Upper lobe of right lung (tissue), 1 donor: Measurements from ENCODE around the gene TBC1D22A. TPM values are rescaled to one million over a fixed set of nuclear protein-coding genes. Genes with fewer than 3 reads are reported as not detected.
A peak's percentile ranks its signal among the peaks of the same experiment; 100 is the strongest.

Experiments used
- ATAC-seq: fragments of 200-7000 bp; cut with Tn5 transposase; one replicate; pipeline ENCODE4 v1.9.1; 2020; ENCODE audit warnings: mild to moderate bottlenecking, moderate library complexity
- DNase-seq: peaks from one replicate; pipeline ENCODE4 v3.0.0-alpha.2; 2020
- H3K27ac ChIP-seq: fragments of 200-600 bp; one replicate; pipeline ENCODE4 v1.8.0; 2022
- H3K27me3 ChIP-seq: fragments of 200-600 bp; one replicate; pipeline ENCODE4 v1.8.0; 2022; ENCODE audit warnings: mild to moderate bottlenecking
- H3K36me3 ChIP-seq: fragments of 200-600 bp; one replicate; pipeline ENCODE4 v1.8.0; 2022
- H3K4me1 ChIP-seq: fragments of 200-600 bp; one replicate; pipeline ENCODE4 v1.8.0; 2022
- H3K4me3 ChIP-seq: fragments of 200-600 bp; one replicate; pipeline ENCODE4 v1.8.0; 2022; ENCODE audit warnings: mild to moderate bottlenecking
- H3K9me3 ChIP-seq: fragments of 200-600 bp; one replicate; pipeline ENCODE4 v1.8.0; 2022
- intact Hi-C: fragments of 100-400 bp; cut with DNase I; formaldehyde crosslinking; loops from one replicate; pipeline ENCODE4 v1.11.0; 2022
- total RNA-seq: library from RNA; stranded (reverse); fragmentation: NEBNext Ultra II Directional; extraction: Animal tissue kit (Norgen Biotek cat#: 25700); gene quantifications from one replicate; pipeline ENCODE4 v1.2.1, GENCODE V29; 2021
- TF ChIP-seq, protein P1 (sequence below): fragments of 200-600 bp; IDR thresholded peaks from one replicate; pipeline ENCODE4 v1.8.0; 2022; ENCODE audit warnings: antibody characterized with exemption
- donor health status: DM: no; HTN: yes; CAD: no; lungs with severe emphysema.

The TBC1D22A gene
- total RNA-seq, 1 donor from 2014 or later: 31.3 TPM

DNA sequence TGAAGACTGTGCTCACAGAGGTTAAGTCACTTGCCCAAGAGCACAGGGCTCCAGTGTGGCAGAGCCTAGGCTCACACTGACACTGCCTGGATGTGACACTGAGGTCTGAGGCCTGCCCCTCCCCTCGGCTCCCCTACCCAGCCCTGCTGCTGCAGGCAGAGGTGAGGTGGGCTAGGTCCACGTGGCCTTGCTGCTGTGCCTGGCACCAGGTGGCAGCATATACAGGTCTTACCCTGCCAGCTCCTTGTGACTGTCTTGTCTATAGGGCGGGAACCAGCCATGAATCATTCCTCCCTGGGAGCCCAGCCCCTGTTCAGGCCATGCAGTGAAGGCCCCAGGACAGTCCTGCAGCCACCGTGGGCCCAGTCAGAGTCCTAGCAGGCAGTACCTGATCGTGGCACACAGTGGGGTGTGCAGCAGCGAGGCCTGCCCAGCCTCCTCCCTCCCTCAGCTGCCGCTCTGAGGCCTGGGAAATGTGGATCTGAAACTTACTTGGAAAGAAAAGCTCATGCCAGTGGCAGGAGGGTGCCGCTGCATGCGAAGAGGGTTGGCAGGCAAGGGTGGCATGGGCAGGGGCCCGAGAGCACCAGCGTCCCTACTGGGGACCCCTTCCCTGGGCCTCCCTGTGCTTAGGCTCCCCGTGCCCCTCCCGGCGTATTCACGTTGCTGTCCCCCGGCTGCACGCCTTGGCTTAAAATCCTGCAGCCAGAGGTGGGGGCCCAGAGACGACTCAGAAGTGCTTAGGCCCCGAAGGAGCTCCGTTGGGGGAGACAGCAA lies 23.2 kb upstream of the TBC1D22A start:
- H3K27me3 ChIP-seq: no peaks in the 10 kb centered on the region
- peak overlapping the region; percentile 82 for H3K27ac ChIP-seq
- intact Hi-C loops: no loop called here
- no peak for DNase-seq
- no peak for ATAC-seq
- peak overlapping the region; percentile 87 for H3K4me3 ChIP-seq
- H3K9me3 ChIP-seq: no peaks in the 10 kb centered on the region
- TF ChIP-seq, protein P1, sequence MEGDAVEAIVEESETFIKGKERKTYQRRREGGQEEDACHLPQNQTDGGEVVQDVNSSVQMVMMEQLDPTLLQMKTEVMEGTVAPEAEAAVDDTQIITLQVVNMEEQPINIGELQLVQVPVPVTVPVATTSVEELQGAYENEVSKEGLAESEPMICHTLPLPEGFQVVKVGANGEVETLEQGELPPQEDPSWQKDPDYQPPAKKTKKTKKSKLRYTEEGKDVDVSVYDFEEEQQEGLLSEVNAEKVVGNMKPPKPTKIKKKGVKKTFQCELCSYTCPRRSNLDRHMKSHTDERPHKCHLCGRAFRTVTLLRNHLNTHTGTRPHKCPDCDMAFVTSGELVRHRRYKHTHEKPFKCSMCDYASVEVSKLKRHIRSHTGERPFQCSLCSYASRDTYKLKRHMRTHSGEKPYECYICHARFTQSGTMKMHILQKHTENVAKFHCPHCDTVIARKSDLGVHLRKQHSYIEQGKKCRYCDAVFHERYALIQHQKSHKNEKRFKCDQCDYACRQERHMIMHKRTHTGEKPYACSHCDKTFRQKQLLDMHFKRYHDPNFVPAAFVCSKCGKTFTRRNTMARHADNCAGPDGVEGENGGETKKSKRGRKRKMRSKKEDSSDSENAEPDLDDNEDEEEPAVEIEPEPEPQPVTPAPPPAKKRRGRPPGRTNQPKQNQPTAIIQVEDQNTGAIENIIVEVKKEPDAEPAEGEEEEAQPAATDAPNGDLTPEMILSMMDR: no peak
- peaks cover 38% of the 10 kb centered on the region for H3K4me1 ChIP-seq
- no peaks in the 10 kb centered on the region for H3K36me3 ChIP-seq

DNA sequence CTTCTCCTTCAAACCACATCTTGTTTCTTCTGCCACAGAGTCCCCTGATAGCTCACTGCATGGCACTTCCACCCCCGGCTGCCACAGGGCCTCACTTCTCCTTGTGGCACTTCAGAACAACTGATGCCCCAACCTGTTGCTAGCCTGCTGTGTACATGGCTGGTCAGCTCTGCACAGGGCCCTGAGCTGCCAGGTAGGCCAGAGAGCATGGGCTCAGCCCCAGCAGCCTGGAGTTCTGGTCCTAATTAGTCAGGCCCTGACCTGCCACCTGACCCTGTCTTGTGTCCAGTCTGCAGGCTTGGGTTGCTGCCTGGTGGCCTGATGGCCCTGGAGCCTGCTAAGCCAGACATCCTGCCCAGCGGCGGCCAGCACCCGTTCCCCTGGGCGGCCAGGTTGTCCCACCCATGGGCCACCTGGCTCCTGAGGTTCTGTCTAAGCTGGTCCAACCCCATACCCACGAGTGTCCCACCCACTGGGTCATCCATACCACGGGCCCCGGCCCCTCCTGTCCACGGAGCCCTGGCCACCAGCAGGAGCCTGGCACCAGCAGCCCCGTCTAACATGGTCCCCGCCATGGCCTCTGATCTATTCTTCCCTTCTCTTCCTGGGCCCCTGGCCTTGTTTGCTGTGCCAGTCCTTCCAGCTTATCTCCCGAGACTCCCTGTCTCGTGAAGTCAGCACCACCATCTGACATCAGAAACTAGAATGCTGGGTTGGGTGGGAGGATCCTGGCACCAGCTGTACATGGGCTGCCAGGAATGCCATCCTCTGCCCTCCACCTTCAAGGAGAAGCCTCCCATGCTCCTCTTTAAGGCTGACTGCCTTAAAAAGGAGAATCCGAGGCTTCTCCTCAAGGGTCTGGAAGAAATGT lies 21.3 kb upstream of the TBC1D22A start:
- H3K36me3 ChIP-seq: no peaks in the 10 kb centered on the region
- no peaks in the 10 kb centered on the region for H3K9me3 ChIP-seq
- no peak for DNase-seq
- H3K27me3 ChIP-seq: no peaks in the 10 kb centered on the region
- intact Hi-C loops: no loop called here
- H3K27ac ChIP-seq: no peak overlapping the region
- no peak for ATAC-seq
- H3K4me1 ChIP-seq: peaks cover 20% of the 10 kb centered on the region
- TF ChIP-seq, protein P1: no peak
- no peak overlapping the region for H3K4me3 ChIP-seq

- no peak for ATAC-seq
- H3K36me3 ChIP-seq: no peaks in the 10 kb centered on the region
- H3K27ac ChIP-seq: no peak overlapping the region
- DNase-seq: no peak
- intact Hi-C loops: no loop called here
- no peak overlapping the region for H3K4me3 ChIP-seq
- no peaks in the 10 kb centered on the region for H3K9me3 ChIP-seq
- no peaks in the 10 kb centered on the region for H3K27me3 ChIP-seq
- H3K4me1 ChIP-seq: peaks cover 11% of the 10 kb centered on the region
- TF ChIP-seq, protein P1: no peak
Measured at GRCh38 chr22:46741974-46742519, 20.4 kb upstream of the TBC1D22A start.

GRCh38 chr22:46742576-46743221 lies 19.8 kb upstream of the TBC1D22A start:
- ATAC-seq (peak; percentile 61), DNase-seq (no peak)
- no peak overlapping the region for H3K4me3 ChIP-seq
- TF ChIP-seq, protein P1: no peak
- H3K9me3 ChIP-seq: no peaks in the 10 kb centered on the region
- peaks cover 11% of the 10 kb centered on the region for H3K4me1 ChIP-seq
- no peaks in the 10 kb centered on the region for H3K27me3 ChIP-seq
- no peak overlapping the region for H3K27ac ChIP-seq
- H3K36me3 ChIP-seq: no peaks in the 10 kb centered on the region
- intact Hi-C loops: no loop called here

DNA sequence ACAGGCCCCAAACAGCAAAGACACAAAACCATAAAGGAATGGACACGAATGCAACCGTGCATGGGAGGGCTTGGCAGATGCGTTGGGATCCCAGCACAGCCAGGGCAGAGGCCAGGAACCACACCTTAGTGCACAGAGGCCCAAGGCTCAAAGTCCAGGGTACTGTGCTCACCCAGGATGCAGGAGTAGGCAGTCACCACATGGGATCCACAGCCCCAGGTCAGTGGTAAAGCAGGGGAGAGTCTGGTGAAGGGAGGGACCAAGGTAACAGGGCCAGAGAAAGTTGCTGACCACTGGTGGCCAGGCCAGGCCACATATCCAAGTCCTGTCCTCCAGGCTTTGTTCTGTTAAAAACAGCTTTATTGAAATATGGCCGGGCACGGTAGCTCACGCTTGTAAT lies 17.9 kb upstream of the TBC1D22A start:
- Histone ChIP-seq H3K4me1 (peaks cover 9% of the 10 kb centered on the region), H3K9me3 (no peaks in the 10 kb centered on the region), H3K4me3 (no peak overlapping the region), H3K27ac (no peak overlapping the region), H3K27me3 (no peaks in the 10 kb centered on the region), H3K36me3 (no peaks in the 10 kb centered on the region)
- TF ChIP-seq, protein P1: no peak
- ATAC-seq: no peak
- DNase-seq: no peak
- intact Hi-C loops: no loop called here
